HG03469 (cell line): ENCODE measurements around the gene LTBP2.
"Not testable (repeated sequence)": the region's sequence is repeated elsewhere in the genome, so short reads cannot be mapped to it uniquely, and the experiment has no call there.

Source experiments
- ATAC-seq: cut with Tn5 transposase; IDR thresholded peaks from one replicate; pipeline ENCODE4 v1.9.1; 2021; ENCODE audit warnings: mild to moderate bottlenecking, moderate library complexity, moderate number of reproducible peaks; ENCODE audit not compliant: unreplicated experiment

The LTBP2 gene

DNA sequence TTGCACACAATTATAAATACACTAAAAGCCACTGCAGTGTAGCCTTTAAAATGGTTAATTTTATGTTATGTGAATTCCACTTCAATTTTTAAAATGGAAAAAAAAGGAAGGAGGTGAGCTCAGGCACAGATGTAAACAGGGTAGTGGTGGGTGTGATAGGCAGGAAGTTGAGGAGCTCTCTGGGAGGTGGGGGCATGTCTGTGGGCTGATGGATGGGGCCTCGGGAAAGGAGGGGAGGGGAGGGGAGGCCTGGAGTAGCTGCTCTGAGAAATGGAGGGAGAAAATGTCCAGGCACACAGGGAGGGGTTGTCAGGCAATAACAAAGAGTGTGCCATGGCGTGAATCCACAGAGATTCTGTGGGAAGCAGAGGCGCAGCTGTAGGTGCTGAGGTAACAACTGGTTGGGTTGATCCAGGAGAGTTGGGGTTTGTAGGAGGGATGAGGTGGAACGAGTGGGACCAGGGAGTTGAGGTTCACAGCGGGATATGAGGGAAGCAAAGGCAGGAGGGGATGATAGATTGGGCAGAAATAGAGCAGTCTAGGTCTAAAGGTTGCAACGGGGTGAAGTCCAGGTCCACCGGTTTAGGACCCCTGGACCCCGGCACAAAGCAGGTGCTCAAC lies 57.2 kb downstream of the LTBP2 start:
- no peak for ATAC-seq

DNA sequence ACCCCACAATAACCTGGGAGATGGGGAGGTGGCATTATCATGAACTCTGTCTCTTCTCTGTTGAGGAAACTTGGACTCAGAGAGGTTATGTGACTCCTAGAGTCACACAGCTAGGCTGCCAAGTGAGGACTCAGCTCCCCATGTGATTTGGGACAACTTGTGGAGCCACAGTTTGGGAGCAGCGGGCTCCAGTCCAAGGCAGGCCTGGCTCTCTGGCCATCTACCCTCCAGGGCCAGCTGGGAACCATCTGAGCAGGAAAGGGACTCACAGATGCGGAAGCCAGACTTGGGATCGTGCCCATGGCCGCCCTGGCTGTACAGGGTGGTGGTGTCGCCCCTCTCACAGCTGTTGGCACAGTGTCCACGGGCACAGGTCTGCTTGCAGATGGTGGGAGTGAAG lies 59.4 kb downstream of the LTBP2 start:
- no peak for ATAC-seq

DNA sequence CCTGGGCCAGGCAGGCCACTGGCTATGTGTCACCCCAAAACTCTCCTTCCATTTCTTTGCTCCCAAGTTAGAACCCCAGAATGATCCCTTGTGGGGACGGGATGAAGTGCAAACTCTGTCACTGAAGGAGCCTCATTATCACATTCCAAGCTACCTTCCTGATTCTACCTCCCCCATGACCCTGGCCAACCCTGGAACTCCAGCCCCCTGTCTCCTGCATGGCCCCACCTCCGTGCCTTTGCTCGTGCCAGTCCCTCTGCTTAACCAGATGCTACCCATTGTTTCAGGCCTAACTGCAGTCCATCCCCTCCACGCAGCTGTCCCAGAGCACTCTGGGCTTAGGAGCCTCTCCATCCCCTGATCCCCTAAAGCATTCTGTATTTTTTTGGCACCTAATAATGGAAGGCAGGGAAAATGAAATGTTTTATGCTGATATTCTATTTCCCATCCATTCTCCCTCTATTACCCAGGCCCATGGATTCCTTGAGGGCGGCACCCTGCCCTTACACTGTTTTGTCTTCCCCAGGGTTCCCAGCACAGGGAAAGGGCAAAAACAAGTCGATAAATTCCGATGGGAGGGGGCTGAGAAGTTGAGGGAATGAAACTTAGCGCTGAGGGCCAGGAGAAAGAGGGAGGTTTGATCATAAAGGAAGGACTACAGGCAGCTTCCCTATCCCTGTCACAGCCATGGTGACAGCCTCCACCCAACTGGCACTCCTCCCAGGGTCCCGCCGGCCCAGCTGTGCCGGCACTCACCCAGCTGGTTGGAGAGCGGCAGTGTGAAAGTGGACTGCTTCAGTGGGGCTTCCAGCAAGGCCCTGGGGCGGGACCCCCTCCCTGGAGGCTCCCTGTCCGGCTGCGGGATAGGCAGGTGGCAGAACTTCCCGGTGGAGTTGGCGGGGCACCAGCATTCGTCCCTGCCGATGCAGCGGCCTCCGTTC lies 60.3 kb downstream of the LTBP2 start:
- ATAC-seq = no peak

DNA sequence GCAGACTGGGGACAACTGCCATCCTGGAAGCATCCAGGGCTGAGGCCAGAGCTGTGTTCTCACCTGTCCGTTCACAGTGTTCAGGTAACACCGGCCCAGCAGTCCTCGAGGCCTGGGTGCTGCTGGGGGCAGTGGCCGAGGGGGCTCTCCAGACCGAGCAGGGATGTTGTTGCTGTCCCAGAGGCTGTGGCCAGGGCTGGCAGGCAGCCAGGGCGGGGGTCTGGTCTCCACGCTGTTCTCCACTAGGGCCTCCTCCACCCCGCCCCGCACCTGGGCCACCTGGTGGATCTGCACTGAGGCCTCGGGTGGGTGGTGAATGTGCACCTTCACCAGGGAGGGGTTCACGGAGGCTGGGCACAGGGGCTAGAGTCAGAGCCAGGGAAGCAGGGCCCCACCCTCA lies 61.0 kb downstream of the LTBP2 start:
- no peak for ATAC-seq

DNA sequence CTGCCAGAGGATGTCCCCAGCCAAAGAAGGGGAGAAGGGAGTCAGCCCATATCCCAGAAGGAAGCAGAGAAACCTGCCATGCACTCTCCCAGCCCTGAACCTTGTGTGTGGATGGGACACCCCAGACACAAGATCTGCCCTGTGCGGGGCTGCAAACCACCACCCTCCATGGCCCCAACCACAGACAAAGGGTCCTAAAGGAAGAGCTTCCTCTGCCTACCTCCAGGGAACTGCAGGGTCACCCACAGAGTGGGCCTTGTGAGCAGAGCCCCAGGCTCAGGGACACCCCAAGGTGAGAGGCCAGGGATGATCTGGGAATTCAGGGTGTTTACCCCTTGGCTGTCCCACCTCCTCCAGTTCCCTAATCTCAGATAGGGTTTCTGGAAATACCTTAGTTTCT lies 62.0 kb downstream of the LTBP2 start:
- ATAC-seq = no peak

DNA sequence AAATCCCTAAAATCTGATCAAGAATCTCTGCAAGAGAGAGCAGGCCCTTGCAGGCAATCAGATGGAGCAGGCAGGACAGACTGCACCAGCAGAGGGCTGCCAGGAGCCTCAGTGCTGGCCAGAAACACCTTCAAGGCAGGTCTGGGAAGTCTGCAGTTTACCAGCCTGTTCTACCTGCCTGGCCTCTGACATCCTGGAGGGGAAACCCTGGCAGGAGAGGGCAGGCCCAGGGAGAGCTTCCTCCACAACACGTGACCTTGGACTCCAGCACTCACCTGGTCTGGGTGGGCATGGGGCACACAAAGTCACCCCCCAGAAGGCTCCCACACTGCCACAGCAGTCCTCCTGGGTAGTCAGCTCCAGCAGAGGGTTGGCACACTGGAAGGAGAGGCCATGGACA lies 62.4 kb downstream of the LTBP2 start:
- no peak for ATAC-seq

DNA sequence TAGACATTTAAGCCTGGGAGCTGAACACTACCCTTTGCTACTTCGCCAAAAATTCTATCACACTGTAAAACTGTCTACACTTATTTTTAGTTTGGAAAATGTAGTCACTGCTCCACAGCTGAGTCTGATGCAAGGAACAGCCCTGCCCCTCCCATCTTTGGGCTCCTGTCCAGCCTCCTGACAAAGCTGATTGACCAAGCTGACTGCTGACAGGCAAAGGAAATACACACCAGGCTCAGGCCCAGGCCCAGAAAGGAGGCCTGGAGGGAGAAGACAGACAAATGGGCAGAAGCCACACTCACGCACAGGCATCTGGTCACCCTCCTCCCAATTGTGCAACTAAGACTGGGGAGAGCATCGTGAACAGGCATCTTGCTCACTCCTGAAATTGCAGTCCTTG lies 63.2 kb downstream of the LTBP2 start:
- no peak for ATAC-seq

DNA sequence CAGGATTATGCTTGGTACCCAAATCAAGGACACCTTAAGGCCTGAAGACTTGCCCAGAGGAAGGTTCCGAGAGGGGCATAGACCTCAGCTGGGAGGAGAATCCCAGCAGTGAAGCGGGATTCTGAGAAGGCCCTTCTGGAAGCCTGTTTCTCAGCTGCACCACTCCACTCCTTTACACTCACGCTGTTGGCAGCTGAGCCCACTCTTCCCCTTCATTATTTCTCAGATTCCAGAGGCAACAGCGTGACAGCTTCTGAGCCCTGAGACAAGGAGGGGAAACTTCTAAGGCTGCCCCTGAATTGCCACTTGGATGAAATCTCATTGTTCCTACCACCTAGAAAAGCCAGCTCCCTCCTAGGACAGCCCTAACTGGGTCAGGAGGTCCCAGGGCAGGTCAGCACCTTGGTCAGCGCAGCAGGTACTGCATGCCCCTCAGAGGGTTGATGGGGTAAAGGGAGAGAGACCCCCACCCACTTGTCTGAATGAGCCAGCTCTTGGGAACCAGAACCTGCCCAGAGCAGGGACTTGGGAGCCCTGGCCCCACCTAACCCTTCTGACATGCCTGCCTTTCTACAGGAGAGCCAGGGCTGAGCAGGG lies 64.6 kb downstream of the LTBP2 start:
- ATAC-seq = no peak

DNA sequence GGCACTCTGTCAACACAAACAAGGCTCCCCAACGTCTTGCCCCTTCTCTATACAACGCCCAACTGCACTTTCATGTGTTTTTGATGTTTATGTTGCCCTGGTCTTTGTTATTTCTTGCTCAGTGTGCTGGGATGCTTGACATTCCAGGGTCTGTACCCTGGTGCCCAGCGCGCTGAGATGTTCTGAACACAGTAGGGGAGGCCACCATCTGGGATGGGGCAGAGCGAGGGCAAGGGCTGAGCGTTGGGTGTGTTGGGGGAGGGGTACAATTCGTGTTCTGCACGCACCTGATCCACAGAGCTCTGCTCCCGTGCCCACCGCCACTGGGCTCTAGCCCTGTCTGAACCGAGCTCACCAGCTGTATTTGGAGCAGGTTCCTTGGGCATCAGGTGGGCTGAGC lies 65.6 kb downstream of the LTBP2 start:
- ATAC-seq = no peak

DNA sequence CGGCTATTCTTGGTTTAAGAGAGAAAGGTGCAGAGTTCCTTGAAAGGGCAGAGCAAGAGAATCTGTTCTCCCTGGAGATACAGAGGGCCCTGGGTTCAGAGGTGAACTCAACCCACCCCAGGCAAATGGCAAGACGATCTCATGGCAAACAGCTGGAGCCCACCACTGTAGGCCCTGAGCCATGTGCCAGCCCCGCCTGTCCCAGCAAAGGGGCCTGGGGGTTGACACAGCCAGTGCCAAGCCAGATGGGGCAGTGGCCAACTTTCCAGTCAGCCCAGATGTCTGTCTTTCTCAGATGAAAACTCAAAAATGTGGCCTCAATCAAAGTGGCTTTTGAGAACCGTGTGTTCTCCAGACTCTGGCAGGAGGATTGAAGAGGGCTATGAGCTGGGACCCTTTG lies 66.7 kb downstream of the LTBP2 start:
- no peak for ATAC-seq

DNA sequence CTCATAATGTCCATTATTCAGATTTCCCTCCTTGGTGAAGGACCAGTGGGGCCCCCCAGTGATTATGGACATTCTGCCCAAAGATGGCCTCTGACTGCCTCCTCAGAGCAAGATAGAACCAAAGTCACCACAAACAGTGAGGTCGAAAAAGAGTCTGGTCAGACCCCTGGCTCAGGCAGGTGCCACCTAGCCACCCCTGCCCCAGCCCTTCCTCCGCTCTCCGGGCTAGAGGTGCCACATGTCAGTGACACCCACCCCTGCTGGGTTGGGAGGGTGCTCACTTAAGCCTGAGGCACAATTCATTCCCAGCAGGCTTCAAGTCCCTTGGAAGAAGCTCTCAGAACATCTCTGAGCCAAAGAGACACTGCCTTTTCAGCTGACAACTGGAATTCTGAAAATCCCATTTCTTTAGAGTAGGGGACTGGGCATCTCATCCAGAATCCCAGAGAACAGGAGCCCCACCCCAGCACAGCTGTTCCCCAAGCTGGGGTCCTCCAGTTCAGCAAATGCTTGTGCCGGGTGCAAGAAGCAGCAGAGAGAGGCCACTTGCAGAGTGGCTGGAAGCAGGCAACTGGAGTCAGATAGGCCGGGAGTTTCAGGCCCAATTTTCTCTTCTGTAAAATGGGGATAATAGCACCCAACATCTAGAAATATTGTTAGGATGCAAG lies 68.1 kb downstream of the LTBP2 start:
- no peak for ATAC-seq

DNA sequence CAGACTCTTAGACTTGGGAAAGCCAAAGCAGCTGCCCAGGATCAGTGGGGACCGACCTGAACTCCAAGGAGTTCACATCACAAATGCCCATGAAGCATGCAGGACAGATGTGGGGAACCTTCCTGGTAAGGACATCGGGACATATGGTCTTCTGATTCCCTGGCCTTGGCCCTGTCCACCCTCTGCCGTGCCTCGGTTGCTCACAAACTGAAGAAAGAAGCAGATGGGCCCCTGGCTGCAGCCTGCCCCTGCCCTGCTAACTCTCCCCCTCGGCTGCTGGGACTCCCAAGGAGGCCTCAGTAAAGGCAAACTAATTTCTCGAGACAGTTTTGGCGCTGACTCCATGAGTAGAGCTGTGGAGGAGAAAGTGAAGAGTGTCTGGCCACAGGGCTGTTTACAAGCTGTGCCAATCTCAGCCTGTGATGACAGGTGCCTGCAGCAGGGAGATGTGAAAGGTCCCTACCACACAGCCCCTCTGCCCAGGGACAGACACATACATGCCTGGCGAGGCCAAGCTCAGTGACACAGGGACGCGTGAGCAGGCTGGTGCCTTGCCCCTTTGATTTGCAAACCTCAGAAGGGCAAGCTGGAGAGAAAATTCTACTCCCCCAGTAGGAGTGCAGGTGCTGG lies 69.9 kb downstream of the LTBP2 start:
- ATAC-seq = no peak

DNA sequence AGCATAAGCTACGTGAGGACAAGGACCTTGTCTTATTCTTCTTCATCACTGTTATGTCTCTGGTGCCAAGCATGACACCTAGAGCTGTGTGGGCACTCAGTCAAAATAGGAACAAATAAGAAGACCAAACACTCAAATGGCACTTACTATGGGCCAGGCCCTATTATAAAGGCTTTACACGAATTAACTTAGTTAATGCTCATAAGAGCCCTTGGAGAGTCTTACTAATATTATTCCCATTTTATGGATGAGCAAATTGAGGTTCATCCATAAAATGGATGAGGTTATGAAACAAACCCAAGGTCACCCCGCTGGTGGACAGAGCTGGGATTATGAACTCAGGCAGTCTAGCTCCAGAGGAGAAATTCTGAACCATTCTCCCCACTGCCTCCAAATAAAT lies 70.8 kb downstream of the LTBP2 start:
- ATAC-seq = no peak

DNA sequence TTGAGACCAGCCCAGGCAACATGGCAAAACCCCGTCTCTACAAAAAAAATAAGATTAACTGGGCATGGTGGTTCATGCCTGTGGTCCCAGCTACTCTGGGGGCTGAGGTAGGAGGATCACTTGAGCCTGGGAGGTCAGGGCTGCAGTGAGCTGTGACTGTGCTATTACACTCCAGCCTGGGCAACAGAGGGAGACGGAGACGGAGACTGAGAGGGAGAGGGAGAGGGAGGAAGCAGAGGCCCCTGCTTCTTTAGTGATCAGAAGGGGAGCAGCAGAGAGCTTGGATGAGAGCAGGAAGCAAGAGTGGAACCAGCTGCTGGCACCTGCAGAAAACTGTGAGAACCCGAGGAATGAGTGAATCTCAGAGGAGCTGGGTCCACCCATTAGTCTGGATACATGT lies 72.5 kb downstream of the LTBP2 start:
- ATAC-seq = no peak

DNA sequence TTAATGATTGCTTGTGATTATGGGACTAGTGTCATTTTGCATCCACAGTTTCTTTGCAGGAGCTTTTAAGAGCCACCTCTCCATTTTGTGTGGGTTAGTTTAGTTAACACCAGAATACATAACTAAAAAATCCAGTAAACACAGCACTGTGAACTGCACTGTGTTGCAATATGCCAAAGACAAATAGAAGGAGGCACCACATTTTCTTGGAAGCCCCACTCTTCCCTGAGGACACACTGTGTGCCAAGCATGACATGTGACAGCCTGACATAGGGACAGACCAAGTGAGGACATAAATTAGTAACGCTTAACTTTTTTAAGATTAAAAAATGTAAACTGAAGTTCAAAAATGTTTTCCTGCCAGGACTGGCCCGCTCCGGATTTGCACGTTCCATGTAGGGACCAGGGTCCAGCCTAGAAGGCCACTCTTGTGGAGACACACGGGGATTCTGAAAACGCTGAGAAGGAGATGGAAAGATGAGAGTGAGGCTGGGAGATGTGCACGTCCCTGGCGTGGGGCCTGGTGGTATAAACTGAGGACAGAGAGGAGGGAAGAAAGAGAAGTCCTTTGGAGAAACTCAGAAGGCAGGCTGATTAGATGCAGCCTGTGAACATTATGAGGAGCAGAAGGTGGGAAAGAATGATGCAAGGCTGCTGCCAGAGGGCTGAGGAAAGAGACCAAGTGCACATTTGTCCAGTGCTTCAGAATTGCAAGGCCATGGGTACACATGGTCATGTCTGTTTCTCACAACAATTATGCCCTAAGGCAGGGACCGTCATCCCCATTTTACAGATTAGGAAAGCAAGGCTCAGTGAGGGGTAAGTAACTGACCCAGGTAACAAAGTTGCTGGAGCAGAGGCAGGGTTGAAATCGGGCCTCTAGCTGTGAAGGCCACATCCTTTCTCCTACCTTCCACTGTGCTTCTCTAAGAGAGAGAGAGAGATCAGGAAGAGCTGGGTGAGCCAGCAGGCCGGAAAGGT lies 73.3 kb downstream of the LTBP2 start:
- no peak for ATAC-seq

DNA sequence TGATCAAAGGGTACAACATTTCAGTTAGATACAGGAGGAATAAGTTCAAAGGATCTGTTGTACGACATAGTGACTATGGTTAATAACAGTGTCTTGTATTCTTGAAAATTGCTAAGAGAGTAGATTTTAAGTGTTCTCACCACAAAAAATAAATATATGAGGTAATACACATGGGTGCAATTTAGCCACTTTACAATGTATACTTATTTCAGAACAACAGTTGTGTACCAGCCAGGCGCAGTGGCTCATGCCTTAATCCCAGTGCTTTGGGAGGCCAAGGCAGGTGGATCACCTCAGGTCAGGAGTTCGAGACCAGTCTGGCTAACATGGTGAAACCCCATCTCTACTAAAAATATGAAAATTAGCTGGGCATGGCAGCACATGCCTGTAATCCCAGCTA lies 75.7 kb downstream of the LTBP2 start:
- ATAC-seq = not testable (repeated sequence)

DNA sequence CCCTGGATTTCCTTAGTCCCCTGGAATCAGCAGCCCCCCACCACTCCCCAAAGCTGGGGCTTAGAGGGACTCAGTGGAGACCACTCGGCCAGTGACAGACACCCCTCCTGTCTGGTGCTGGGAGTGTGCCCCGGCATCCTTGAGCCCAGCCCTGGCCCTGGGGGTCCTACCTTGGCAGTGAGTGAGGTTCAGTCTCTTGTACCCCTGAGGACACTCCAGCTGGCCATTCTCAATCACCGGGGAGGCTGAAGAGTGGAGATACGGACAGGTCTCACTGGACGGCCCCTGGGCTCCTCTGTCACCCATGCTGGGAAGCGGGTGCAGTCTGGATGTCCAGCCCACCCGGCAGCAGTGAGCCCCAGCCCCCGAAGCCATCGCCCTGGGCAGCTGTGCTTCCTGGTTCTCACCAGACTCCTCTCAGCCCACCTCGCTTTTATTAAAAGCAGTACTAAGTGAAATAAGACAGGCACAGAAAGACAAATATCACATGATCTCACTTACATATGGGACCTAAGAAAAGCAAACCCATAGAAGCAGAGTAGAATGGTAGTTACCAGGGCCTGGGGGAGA lies 76.2 kb downstream of the LTBP2 start:
- no peak for ATAC-seq

DNA sequence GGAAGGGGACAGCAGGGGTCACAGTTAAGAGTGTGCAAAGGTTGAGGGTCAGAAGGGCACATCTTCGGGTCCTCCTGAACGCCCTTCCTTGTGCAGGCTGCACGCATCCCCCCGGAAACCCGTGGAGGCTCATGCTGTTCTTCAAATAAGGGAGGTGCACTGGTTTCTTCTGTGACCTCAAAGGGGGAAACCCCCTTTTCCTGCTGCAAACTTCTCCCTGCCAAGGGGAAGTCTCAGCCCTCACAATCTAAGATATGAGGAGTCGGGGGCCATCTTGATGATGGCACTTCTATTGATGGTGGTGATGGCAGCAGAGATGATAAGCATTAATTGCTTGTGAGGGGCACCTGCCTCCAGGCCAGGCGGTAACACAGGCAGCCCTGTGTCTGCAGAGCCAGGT lies 78.5 kb downstream of the LTBP2 start:
- no peak for ATAC-seq

DNA sequence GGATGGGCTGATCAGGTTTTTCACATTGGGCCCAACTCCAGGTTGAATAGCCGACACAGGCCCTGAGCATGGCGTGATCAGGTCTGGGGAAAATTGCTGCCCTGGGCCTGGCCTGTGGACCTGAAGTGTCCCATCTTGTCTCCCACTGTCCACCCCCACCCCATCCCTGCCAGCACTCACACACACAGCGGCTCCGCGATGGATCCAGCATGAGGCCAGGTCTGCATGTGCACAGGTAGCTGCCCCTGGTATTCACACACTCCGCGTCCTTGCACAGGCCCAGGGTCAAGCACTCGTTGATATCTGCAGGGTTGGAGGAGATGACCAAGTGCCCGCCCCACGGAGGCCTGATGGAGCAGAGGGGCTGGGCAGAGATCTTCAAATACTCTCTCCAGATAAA lies 79.8 kb downstream of the LTBP2 start:
- ATAC-seq = no peak

DNA sequence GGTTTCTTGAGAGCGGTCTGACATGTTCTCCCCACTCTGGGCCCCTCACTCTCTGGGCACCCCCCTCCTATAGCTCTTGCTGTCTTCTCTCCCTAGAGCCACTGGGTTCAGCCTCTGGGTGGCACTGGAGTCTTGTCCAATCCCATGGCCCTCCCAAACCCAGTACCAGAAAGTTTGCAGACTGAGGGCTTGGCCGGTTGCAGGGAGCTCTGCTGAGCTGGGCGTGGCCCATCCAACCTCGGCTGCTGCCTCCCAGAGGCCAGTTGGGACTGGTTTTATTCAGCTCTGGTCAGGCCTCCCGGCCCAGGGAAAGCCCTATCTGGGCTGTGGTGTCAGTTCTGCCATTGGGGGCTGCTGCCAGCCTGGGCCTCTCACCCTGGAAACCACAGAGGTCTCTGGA lies 80.6 kb downstream of the LTBP2 start:
- ATAC-seq = no peak
